Skeletal muscle cell (primary cell): ENCODE data around the gene MARK1.
A peak's percentile ranks its signal among the peaks of the same experiment; 100 is the strongest.
"Not testable (repeated sequence)": the region's sequence is repeated elsewhere in the genome, so short reads cannot be mapped to it uniquely, and the experiment has no call there.

Experiments used
- DNase-seq: peaks from one replicate; pipeline ENCODE4 v3.0.0-alpha.2; 2010; ENCODE audit warnings: low read depth
- H3K4me3 ChIP-seq: 2 replicates; pipeline ENCODE4 v1.5.1; 2011; ENCODE audit warnings: low read depth, mild to moderate bottlenecking, control low read depth, low read length, moderate library complexity

Gene MARK1

GRCh38 chr1:220594356-220594755 lies 66.4 kb downstream of the MARK1 start:
- DNase-seq = peak; percentile 25
- no peak overlapping the region for H3K4me3 ChIP-seq

- no peak overlapping the region for H3K4me3 ChIP-seq
- DNase-seq = no peak
Measured at GRCh38 chr1:220595179-220595578, 67.2 kb downstream of the MARK1 start.

GRCh38 chr1:220604926-220605325 lies 77.0 kb downstream of the MARK1 start:
- no peak overlapping the region for H3K4me3 ChIP-seq
- DNase-seq = no peak

DNA sequence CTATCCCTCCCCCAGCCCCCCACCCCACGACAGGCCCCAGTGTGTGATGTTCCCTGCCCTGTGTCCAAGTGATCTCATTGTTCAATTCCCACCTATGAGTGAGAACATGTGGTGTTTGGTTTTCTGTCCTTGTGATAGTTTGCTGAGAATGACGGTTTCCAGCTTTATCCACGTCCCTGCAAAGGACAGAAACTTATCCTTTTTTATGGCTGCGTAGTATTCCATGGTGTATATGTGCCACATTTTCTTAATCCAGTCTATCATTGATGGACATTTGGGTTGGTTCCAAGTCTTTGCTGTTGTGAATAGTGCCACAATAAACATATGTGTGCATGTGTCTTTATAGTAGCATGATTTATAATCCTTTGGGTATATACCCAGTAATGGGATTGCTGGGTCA lies 77.7 kb downstream of the MARK1 start:
- not testable (repeated sequence) for DNase-seq, H3K4me3 ChIP-seq

DNA sequence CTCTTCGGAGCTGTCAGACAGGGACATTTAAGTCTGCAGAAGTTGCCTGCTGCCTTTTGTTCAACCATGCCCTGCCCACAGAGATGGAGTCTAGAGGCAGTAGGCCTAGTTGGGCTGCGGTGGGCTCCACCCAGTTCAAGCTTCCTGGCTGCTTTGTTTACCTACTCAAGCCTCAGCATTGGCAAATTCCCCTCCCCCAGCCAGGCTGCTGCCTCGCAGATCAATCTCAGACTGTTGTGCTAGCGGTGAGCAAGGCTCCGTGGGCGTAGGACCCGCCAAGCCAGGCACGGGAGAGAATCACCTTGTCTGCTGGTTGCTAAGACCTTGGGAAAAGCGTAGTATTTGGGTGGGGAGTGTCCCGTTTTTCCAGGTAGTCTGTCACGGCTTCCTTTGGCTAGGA lies 83.2 kb downstream of the MARK1 start:
- H3K4me3 ChIP-seq, DNase-seq: not testable (repeated sequence)

GRCh38 chr1:220616836-220617235 lies 88.9 kb downstream of the MARK1 start:
- no peak overlapping the region for H3K4me3 ChIP-seq
- no peak for DNase-seq

DNA sequence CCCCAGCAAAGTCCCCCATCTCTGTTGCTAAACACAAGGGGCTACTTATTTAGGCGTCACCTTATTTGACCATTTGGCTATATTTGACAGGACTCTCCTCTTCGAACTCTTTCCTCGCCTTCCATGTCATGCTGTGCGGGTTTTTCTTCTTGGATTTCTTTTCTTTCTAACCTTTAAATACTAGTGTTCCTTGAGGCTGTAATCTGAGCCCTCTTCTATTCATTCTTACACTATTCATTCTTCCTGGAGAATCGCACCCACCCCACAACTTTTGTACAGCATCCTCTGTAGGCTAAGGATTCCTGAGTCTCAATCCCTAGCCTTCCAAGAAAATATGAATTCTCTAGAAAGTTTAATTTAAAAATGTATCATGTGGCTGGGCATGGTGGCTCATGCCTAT lies 100.5 kb downstream of the MARK1 start:
- H3K4me3 ChIP-seq = no peak overlapping the region
- DNase-seq = no peak

- no peak overlapping the region for H3K4me3 ChIP-seq
- DNase-seq = no peak
Measured at GRCh38 chr1:220631238-220631815, 103.4 kb downstream of the MARK1 start.

DNA sequence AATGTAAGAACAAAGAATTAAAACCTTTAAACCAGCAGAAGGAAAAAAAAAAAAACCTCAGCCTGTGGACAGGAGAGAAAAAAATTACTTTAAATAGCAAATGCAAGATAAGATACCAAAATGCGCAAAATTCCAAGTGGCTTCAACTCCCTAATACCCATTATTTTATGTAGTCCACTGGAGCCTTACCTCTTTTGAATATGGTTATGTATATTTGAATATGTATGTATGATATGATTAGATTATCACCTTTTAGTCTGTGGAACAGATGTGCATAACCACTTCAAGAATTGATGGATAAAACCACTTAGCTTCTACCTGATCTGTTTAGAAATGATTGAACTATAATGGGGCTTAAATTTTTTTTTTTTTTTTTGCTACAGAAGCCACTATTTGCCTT lies 109.8 kb downstream of the MARK1 start:
- H3K4me3 ChIP-seq = no peak overlapping the region

DNA sequence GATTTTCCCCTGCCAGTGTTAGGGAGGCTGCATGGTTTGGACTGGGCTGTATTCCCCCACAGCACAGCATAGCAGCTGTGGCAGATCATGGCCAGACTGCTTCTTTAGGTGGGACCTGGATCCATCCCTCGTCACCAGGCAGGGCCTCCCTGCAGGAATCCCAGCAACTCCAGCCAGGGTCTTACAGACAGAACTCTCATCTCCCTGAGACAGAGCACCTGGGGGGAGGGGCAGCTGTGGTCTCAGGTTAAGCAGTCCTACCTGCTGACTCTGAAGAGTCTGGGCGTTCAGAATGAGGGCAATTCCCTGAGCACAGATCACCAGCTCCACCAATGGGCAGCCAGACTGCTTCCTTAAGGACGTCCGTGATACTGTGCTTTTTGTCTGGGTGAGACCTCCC lies 114.3 kb downstream of the MARK1 start:
- no peak overlapping the region for H3K4me3 ChIP-seq
- DNase-seq = no peak

More for the DNA sequence above, 109.8 kb downstream of the MARK1 start:
- no peak for DNase-seq

DNA sequence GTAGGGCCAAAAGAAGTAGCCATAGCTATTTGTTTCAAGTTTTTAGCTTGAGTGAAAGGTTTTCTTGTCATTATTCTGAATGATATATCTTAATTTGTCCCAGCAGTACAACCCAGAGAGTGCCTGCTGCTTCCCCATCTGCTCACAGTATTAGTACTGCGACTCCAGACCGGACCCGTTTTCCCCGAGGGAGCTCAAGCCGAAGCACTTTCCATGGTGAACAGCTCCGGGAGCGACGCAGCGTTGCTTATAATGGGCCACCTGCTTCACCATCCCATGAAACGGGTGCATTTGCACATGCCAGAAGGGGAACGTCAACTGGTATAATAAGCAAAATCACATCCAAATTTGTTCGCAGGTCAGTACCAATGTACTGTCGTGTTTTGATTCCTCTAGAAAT lies 125.1 kb downstream of the MARK1 start:
- H3K4me3 ChIP-seq = no peak overlapping the region
- DNase-seq = no peak

DNA sequence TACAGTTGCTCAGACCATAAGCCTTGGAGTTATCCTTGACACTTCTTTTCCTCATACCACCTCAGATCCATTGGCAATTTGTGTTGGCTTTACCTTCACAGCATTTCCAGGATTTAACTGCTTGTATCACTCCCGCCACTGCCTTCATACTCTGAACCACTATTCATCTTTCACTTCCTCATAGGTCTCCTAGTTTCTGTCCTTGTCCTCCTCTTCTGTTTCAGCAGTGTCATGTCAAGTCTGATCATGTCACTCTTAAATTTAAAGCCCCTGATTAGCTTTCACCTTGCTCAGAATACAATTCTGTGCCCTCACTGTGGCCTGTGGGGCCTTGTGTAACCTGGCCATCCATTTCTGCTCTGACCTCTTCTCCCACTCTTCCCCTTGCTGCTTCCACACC lies 127.6 kb downstream of the MARK1 start:
- DNase-seq = no peak
- no peak overlapping the region for H3K4me3 ChIP-seq

DNA sequence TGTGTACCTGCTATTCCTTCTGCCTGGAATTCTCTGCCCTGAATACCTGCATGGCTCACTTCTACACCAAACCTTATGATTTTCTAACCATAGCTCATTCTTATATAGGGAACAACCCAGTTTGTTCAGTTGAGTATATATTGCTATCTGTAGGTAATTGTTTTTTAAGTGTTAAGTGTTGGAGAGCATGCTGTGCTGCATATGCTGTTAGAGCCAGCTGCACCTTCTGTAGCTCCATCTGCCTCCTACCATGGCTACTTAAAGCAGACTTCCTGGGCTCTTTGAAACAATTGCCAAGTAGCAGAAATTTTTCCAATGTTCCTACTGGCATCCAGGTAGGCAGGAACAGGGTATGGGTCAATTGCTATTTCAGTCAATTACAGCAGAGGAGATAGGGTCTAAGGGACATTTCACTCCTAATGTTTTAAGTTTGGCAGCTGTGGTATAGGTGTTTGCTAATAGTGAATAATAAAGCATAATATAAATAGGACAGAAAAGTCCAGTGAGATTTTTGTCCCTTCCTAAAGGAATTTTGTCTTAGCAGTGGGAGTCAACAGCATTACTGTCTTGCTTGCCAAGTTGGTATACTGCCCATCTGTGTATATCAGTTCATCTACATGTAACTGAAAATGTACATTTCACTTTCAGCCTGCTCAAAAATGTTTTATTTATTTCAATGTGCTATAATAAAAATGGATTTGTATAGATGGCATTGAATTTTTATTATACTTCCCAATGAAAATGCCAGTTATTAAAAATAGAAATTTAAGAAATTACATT lies 128.2 kb downstream of the MARK1 start:
- H3K4me3 ChIP-seq = no peak overlapping the region

DNA sequence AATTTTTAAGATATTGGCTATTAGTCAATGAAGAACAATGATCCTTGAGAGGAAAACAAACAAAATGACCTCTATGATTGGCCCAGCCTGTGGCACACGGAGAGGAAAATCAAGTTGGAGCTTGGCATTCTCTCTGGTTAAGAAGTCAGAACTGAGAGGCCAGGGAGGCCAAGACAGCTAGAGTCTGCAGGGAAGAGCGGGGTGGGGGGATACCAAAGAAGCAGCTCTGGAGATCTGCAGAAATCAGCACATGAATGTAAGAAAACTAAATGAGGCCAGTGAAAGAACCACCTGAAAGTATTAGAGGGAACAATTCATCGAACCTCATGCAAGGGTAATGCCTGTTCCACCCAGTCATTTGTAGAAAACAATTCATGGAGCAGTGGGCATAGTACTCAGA lies 138.4 kb downstream of the MARK1 start:
- DNase-seq = no peak
- no peak overlapping the region for H3K4me3 ChIP-seq

More for the DNA sequence above, 128.2 kb downstream of the MARK1 start:
- DNase-seq = no peak

- DNase-seq = no peak
- H3K4me3 ChIP-seq = no peak overlapping the region
Measured at GRCh38 chr1:220669005-220669404, 141.1 kb downstream of the MARK1 start.

DNA sequence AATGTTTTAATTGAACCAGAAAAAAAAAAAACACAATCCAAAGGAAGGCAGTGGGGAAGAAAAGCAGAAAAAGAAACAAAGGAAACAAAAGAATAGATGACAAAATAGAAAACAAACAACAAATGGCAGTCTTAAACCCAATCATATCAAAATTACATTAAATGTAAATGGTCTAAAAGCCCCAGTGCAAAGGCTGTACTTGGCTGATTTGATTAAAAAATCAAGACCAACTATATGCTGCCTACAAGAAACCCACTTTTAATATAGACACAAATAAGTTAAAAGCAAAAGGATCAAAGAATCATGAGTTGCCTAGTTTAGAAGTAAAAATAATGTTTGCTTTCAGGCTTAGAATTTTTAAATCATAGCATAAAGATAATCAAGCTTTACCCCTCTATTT lies 142.4 kb downstream of the MARK1 start:
- no peak for DNase-seq
- no peak overlapping the region for H3K4me3 ChIP-seq

DNA sequence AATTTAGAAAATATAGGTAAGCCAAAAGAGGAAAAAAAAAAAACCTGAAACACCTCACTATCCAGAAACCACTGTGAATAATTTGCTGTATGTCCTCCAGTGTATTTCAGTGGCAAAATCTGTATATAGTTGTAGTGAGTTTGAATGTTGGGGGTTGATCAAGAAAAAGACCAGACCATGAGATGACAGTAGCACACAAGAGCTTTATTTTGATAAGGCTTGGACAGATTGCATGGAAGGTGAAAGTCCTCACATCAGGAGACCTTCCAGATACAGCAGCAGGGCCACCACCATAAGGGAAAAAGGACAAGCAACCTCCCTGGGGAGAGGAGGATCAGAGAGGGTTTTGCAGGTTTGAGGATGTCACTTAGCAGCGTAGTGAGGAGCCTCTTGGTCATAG lies 146.0 kb downstream of the MARK1 start:
- no peak for DNase-seq
- no peak overlapping the region for H3K4me3 ChIP-seq

DNA sequence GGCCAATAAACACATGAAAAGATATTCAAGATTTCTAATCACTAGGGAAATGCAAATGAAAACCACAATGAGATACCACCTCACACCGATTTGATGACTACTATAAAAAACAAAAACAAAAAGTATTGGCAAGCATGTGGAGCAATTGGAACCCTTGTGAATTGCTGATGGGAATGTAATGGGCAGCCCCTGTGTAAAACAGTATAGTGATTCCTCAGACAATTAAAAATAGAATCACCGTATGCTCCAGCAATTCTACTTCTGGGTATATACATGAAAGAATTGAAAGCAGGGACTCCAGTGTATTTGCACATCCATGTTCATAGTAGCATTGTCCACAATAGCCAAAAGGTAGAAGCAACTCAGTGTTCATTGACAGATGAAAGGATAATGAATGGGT lies 149.3 kb downstream of the MARK1 start:
- H3K4me3 ChIP-seq = no peak overlapping the region
- no peak for DNase-seq

- DNase-seq = no peak
- H3K4me3 ChIP-seq = no peak overlapping the region
Measured at GRCh38 chr1:220680085-220680687, 152.2 kb downstream of the MARK1 start.

- no peak for DNase-seq
- H3K4me3 ChIP-seq = no peak overlapping the region
Measured at GRCh38 chr1:220681220-220681880, 153.4 kb downstream of the MARK1 start.
